Neuron (in vitro differentiated cells): Measurements from ENCODE around the gene PRRC2B.
"Not testable (repeated sequence)": the region's sequence is repeated elsewhere in the genome, so short reads cannot be mapped to it uniquely, and the experiment has no call there.

Source experiments
- H2AFZ ChIP-seq: one replicate; pipeline ENCODE4 v1.6.1; 2013; ENCODE audit warnings: low read depth, mild to moderate bottlenecking, inconsistent platforms, low read length, moderate library complexity
- H3K27me3 ChIP-seq: one replicate; pipeline ENCODE4 v1.6.1; 2013; ENCODE audit warnings: low read length; ENCODE audit not compliant: insufficient read depth
- H3K36me3 ChIP-seq: one replicate; pipeline ENCODE4 v1.6.1; 2013; ENCODE audit warnings: low read length; ENCODE audit not compliant: insufficient read depth
- H3K4me1 ChIP-seq: one replicate; pipeline ENCODE4 v1.6.1; 2013; ENCODE audit warnings: low read length; ENCODE audit not compliant: insufficient read depth
- H3K4me3 ChIP-seq: 2 replicates; pipeline ENCODE4 v1.5.1; 2013; ENCODE audit warnings: mild to moderate bottlenecking, low read length, moderate library complexity
- H3K9me3 ChIP-seq: one replicate; pipeline ENCODE4 v1.6.1; 2013; ENCODE audit warnings: low read length

Gene PRRC2B

DNA sequence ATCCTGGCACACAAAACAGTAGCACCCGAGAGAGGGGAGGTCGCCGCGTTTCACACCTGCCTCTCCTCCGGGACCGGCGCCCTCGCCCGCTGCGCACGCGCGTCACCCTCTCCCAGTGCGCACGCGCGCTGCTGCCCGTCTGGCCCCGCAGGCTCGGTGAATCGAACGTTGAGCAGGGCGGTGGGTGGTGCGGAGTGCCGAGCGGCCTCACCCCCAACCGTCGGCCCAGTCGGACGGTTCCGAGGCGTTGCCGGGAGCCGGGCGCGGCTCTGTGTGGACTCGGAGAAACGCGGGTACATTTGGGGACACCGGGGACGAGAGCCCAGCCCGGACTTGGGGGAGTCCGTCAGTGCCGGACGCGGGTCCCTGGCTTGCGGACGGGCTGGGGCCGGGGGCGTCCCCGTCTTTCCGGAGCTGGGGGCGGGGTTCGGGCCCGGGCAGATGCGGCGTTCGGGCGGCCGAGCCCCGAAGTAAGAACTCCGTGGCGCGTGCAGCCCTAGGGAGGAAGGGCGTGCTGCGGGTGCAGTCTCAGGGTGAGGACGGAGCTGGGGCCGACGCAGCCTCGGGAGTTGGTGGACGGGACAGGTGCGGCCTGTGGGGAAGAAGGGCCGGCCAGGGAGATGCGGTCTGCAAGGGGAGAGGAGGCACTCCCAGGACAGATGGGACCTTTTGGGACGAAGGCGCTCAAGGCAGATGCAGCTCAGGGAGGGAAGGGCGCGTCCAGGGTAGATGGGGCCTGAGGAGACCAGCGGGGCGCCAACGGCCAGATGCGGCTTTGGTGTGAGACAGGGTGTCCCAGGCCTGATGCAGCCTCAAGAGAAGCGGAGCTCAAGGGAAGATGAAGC is 109.1 kb downstream of the PRRC2B start, which contains the start of gene POMT1:
POMT1 (plus strand) TSS at position 138 of the 845 bp plus-strand sequence. CDS start 1,301 bp downstream, outside the sequence.
- H3K4me3 ChIP-seq = peak within 1 kb of the TSS; percentile 78
- peaks cover 5% of the 10 kb centered on the region for H3K4me1 ChIP-seq
- H3K27me3 ChIP-seq = no peaks in the 10 kb centered on the region
- H3K9me3 ChIP-seq = no peaks in the 10 kb centered on the region
- H3K36me3 ChIP-seq = peaks cover 34% of the 10 kb centered on the region
- peak within 1 kb of the TSS; percentile 44 for H2AFZ ChIP-seq

DNA sequence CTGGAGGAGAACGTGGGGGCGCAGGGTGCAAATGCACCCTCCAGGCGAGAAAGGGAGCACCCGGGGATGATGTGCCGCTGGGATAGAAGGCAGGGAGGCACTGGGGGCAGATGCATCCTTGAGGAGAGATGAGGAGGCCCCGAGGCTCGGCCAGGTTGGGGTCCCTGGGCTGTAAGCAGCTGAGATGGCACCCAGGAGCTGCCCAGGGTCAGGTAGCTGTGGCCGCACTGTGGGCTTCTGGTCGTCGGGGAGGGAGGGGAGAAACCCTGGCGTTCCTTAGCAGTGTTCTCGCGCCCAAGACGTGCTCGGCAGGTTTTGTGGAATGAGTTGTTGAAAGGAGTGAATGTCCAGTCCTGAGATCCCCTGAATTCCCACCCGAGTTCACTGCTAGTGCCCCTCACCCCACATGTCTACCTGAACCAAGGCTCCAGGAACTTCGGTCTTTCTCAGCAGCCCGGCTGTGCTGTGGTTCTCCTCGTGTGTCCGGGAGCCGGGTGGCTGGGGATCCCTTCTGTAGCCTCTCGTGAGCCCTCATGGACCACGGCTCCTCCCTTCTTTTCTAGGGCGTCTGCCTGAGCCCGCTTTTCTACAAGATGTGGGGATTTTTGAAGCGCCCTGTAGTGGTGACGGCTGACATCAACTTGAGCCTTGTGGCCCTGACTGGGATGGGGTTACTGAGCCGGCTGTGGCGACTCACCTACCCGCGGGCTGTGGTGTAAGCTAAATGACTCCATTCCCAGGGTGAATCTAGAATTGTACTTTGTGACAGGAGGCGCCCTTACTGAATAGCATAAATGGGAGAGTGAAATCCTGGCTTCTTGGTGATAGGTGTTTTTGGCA is 110.0 kb downstream of the PRRC2B start:
- H3K4me3 ChIP-seq = peak overlapping the region; percentile 78
- H3K27me3 ChIP-seq = no peaks in the 10 kb centered on the region
- H3K4me1 ChIP-seq = peaks cover 5% of the 10 kb centered on the region
- no peak overlapping the region for H2AFZ ChIP-seq
- H3K9me3 ChIP-seq = no peaks in the 10 kb centered on the region
- peaks cover 28% of the 10 kb centered on the region for H3K36me3 ChIP-seq

DNA sequence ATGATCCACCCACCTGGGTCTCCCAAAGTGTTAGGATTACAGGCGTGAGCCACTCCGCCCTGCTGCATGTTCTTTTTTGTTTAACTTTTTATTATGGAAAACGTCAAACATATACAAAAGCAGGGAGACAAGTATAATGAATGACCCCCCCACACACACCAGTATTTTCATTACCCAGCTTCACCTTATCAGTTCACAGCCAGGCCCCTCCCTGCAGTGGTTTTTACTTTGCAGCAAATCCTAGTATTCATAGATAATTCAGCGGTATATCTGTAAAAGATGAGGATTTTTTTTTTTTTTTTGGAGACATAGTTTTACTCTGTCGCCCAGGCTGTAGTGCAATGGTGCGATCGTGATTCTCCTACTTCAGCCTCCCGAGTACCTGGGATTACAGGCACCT is 111.1 kb downstream of the PRRC2B start:
- Histone ChIP-seq H2AFZ (no peak overlapping the region), H3K4me1 (peaks cover 5% of the 10 kb centered on the region), H3K9me3 (no peaks in the 10 kb centered on the region), H3K27me3 (no peaks in the 10 kb centered on the region), H3K4me3 (no peak overlapping the region), H3K36me3 (peaks cover 27% of the 10 kb centered on the region)

DNA sequence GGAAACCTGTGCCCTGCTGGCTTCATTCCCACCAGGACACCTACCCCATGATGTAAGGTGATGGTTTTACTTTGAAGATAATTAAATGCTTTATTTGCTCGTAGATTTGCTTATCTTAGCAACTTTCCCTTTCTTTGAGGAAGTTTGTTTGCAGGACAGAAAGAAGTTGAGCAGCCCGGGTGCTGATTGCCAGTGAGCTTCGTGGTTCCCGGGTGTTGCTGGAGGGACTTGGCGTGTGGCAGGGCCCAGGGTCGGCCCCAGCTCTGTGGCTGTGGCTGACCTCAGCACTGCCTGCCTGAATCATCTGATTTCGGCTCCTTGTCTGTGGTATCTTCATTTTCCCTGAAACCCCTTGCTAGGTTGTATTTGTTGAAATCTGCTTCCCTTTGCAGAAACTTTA is 117.5 kb downstream of the PRRC2B start:
- peaks cover 83% of the 10 kb centered on the region for H3K36me3 ChIP-seq
- no peak overlapping the region for H2AFZ ChIP-seq
- no peak overlapping the region for H3K4me3 ChIP-seq
- H3K9me3 ChIP-seq = peaks cover 5% of the 10 kb centered on the region
- H3K4me1 ChIP-seq = no peaks in the 10 kb centered on the region
- H3K27me3 ChIP-seq = no peaks in the 10 kb centered on the region

DNA sequence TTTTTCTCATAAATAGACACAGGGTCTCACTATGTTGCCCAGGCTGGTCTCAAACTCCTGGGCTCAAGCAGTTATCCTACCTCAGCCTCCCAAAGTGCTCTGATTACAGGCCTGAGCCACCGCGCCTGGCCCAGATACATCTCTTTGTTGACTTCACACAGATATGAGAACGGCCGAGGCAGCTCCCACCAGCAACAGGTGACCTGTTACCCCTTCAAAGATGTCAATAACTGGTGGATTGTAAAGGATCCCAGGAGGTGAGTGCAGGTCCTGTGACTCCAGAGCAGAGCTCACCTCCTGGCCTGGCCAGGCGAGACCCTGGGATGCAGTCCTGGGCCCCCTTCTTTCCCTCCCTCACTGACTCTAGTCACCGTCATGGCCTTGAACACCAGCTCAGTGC is 118.0 kb downstream of the PRRC2B start:
- Histone ChIP-seq H2AFZ (no peak overlapping the region), H3K36me3 (peaks cover 88% of the 10 kb centered on the region), H3K27me3 (no peaks in the 10 kb centered on the region), H3K4me3 (no peak overlapping the region), H3K9me3 (peaks cover 5% of the 10 kb centered on the region), H3K4me1 (no peaks in the 10 kb centered on the region)

DNA sequence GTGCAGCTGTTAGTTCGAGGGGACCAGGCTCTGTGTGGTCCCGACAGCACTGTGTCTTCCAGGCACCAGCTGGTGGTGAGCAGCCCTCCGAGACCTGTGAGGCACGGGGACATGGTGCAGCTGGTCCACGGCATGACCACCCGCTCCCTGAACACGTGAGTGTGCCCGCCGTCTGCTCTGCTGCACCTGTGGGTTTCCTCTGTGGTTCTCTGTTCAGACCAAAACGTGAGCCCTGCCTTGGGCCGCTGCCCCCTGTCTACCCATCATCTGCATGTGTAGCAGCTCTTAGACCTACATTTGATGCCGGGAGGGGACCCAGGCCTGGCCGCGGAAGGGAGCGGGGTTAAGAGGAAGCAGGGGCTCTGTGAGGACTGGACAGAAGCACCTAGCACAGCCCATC is 119.3 kb downstream of the PRRC2B start:
- Histone ChIP-seq H3K36me3 (peaks cover 91% of the 10 kb centered on the region), H3K4me3 (no peak overlapping the region), H2AFZ (no peak overlapping the region), H3K9me3 (peaks cover 5% of the 10 kb centered on the region), H3K27me3 (no peaks in the 10 kb centered on the region), H3K4me1 (no peaks in the 10 kb centered on the region)

DNA sequence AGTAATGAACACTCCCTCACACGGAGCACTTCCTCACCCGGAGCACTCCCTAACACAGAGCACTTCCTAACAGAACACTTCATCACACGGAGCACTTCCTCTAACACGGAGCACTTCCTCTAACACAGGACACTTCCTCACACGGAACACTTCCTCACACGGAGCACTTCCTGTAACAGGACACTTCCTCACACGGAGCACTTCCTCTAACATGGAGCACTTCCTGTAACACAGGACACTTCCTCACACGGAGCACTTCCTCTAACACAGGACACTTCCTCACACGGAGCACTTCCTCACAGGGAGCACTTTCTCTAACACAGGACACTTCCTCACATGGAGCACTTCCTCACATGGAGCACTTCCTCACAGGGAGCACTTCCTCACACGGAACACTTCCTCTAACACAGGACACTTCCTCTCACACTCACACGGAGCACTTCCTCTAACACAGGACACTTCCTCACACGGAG is 121.7 kb downstream of the PRRC2B start:
- H3K9me3 ChIP-seq, H3K27me3 ChIP-seq, H3K4me3 ChIP-seq, H3K4me1 ChIP-seq, H2AFZ ChIP-seq: not testable (repeated sequence)
- peaks cover 96% of the 10 kb centered on the region for H3K36me3 ChIP-seq

DNA sequence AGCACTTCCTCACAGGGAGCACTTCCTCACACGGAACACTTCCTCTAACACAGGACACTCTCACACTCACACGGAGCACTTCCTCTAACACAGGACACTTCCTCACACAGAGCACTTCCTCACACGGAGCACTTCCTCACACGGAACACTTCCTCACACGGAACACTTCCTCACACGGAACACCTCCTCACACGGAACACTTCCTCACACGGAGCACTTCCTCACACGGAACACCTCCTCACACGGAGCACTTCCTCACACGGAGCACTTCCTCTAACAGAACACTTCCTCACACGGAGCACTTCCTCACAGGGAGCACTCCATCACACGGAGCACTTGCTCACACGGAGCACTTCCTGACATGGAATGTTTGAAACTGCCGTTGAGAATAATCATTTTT is 122.2 kb downstream of the PRRC2B start:
- H3K9me3 ChIP-seq = peaks cover 5% of the 10 kb centered on the region
- H3K36me3 ChIP-seq = peaks cover 93% of the 10 kb centered on the region

DNA sequence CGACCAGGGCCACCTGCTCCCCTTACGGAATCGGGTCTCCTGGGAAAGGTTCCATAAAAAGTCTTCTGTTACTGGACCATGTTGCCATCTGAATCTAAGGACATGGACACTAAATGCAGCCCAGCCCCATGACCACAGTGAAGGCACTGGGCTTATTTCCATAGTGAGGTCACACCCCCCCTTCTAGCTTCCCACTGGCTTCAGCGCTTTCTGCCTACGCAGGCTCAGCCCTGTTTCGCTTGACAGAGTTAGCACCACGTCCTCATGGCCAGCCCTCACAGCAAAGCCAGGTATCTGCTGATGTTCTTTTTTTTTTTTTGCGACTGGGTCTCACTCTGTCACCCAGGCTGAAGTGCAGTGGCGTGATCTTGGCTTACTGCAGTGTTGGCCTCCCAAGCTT is 123.0 kb downstream of the PRRC2B start:
- Histone ChIP-seq H3K4me3 (no peak overlapping the region), H3K27me3 (no peaks in the 10 kb centered on the region), H3K4me1 (no peaks in the 10 kb centered on the region), H3K36me3 (peaks cover 93% of the 10 kb centered on the region), H2AFZ (no peak overlapping the region), H3K9me3 (peaks cover 5% of the 10 kb centered on the region)

More for the DNA sequence above, 122.2 kb downstream of the PRRC2B start:
- Histone ChIP-seq H2AFZ (no peak overlapping the region), H3K4me1 (no peaks in the 10 kb centered on the region), H3K4me3 (no peak overlapping the region), H3K27me3 (no peaks in the 10 kb centered on the region)

DNA sequence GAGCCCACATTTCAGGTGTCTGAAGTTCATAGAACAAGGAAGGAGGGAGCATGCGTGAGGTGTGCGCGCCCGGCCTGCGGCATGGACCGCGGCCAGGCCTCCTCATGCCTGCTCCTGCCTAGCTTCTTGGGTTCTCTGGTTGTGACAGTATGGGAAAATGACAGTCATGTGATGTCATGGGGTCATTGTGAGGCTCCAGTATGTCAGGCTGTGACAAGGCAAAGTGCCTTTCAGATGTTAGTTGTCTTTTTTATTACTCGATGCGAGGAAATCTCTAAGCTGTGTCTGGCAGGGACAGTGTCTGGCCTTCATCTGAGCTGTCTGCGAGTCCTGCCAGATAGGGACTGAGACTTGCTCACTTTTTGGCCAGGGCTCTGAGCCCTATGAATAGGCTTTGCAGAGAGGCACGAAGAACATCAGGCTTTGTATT is 123.9 kb downstream of the PRRC2B start:
- Histone ChIP-seq H2AFZ (no peak overlapping the region), H3K4me1 (no peaks in the 10 kb centered on the region), H3K9me3 (peaks cover 5% of the 10 kb centered on the region), H3K4me3 (no peak overlapping the region), H3K27me3 (no peaks in the 10 kb centered on the region), H3K36me3 (peaks cover 94% of the 10 kb centered on the region)

DNA sequence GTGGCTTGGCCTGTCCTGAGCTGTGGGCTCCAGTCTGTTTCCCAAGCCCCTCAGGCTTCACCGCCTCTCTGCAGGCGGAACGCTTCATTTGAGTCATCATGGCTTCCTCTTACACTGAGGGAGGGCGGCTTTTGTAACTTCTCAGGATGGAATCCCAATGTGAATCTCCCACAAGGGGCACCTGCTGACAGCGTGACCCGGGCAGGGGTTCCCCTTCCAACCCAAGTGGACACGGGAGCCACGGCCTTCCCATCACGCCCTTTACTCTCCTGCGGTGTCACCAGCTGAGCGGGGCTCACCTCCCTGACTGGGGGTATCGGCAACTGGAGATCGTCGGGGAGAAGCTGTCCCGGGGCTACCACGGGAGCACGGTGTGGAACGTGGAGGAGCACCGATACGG is 124.7 kb downstream of the PRRC2B start:
- Histone ChIP-seq H3K36me3 (peaks cover 94% of the 10 kb centered on the region), H3K4me1 (no peaks in the 10 kb centered on the region), H3K4me3 (no peak overlapping the region), H3K27me3 (no peaks in the 10 kb centered on the region), H2AFZ (no peak overlapping the region), H3K9me3 (peaks cover 5% of the 10 kb centered on the region)

DNA sequence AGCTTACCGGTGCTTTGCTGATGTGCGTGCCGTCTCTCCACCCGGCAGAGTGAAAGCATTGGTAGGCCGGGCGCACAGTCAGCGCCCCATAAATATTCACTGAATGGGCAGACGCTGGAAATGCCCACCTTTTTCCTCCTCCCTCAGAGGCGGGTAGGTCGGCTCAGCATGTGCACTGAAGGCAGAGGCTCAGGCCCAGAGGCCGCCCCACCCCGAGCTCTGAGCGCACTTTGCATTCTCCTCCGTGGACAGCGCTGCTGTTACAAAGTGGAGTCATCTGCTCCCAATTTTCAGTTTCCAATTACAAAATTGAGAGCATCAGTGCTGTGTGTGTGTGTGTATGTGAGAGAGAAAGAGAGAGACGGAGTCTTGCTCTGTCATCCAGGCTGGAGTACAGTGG is 126.6 kb downstream of the PRRC2B start:
- peaks cover 2% of the 10 kb centered on the region for H3K9me3 ChIP-seq
- no peaks in the 10 kb centered on the region for H3K27me3 ChIP-seq
- no peak overlapping the region for H3K4me3 ChIP-seq
- no peaks in the 10 kb centered on the region for H3K4me1 ChIP-seq
- H2AFZ ChIP-seq = no peak overlapping the region
- H3K36me3 ChIP-seq = peaks cover 92% of the 10 kb centered on the region

DNA sequence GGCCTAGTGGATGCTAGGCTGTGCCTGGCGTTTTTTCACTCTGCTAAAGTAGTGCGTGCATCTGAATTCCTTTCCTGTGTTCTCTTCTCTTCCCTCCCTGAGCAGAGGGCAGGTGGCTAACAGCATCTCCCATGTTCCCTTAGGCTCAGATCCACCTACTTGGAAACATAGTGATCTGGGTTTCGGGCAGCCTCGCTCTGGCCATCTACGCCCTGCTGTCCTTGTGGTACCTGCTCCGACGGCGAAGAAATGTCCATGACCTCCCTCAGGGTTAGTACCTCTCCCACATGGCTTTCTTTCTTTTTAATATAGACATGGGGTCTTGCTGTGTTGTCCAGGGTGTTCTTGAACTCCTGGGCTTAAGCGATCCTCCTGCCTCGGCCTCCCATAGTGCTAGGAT is 127.3 kb downstream of the PRRC2B start:
- no peaks in the 10 kb centered on the region for H3K9me3 ChIP-seq

More for the DNA sequence above, 127.3 kb downstream of the PRRC2B start:
- no peak overlapping the region for H2AFZ ChIP-seq
- peaks cover 91% of the 10 kb centered on the region for H3K36me3 ChIP-seq
- no peaks in the 10 kb centered on the region for H3K4me1 ChIP-seq
- H3K27me3 ChIP-seq = no peaks in the 10 kb centered on the region
- no peak overlapping the region for H3K4me3 ChIP-seq
